Measurements from ENCODE around the gene XRRA1.
"Not testable (repeated sequence)": the region's sequence is repeated elsewhere in the genome, so short reads cannot be mapped to it uniquely, and the experiment has no call there.

XRRA1 gene, protein sequence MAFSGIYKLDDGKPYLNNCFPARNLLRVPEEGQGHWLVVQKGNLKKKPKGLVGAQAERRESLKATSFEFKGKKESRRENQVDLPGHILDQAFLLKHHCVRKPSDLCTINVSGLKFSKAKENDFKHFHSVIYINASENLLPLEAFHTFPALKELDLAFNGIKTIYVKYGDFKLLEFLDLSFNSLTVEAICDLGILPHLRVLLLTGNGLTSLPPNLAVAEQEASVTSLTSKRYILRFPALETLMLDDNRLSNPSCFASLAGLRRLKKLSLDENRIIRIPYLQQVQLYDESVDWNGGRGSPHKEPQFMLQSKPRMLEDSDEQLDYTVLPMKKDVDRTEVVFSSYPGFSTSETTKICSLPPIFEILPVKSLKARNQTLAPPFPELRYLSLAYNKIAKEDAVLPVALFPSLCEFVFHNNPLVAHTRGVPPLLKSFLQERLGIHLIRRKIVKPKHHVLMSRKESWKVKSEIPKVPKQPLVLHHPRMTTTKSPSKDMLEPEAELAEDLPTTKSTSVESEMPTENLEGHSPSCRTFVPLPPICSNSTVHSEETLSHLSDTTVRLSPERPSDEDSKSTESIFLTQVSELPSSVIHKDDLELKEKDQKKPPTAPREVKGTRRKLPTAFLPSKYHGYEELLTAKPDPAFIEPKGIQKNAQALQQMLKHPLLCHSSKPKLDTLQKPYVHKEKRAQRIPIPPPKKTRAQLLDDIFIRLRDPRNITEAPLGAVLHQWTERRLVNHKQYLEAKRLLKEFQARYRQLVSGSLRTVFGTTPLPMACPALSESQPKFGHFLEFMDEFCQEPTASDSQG

DNA sequence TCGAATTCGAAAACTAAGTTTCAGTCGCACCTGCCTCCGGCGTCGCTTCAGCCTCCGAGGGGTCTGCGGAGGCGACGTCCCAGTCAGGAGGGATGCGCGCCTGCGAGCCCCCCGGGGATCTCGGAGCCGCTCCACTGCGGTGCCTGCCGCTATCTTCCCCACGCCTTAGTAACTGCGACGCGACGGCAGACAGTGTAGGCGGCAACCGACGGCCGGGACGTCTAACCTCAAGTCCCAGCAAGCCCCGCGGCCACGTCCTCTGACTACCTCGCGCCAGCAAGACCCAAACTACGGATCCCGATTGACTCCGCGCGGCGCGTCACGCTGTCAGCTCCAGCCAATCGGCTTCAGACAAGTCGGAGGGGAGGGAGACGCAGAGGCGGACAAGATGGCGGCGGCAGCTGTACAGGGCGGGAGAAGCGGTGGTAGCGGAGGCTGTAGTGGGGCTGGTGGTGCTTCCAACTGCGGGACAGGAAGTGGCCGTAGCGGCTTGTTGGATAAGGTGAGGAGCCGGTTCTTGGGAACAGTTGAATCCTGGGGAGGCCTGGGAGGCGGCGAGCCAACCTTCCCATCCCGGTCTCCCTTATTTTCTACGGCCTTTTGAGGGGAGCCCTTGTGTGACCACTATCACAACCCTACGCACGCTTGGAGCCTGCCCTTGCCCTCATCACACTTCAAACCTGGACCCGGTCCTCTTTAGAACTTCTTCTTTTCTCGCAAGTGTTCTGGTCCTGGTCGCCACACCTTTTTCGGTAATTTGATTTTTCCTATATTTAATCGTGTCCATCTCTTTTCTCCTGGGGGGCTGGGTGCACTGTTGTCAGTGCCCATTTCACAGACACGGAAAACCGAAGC lies at the start of gene XRRA1, which contains the start of gene SPCS2:
TSS of gene XRRA1 (minus strand) at position 194 of the 855 bp plus-strand sequence. CDS start 8,213 bp downstream, outside the sequence.
TSS of gene SPCS2 (plus strand) at position 369 of the 855 bp plus-strand sequence. CDS start at position 389, 20 bp downstream.
- peak; percentile 97 to 99 for DNase-seq (ENCODE audit: low read depth in 2 of 2)

DNA sequence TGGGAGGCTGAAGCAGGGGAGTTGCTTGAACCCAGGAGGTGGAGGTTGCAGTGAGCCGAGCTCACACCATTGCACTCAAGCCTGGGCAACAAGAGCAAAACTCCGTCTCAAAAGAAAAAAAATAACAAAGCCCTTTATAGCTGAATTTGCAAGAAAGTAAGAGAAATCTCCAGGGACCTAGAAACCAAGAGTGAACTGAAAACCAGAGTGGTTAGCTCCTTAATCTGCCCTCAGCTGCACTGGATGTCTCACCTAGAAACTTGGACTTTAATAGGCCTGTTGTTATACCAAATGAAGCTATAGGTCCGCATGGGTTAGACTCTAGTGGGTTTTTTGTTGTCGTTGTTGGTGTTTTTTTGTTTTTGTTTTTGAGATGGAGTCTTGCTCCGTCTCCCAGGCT lies 44.0 kb upstream of the XRRA1 start:
- DNase-seq (ENCODE audit: low read depth in 2 of 2), result no peak

DNA sequence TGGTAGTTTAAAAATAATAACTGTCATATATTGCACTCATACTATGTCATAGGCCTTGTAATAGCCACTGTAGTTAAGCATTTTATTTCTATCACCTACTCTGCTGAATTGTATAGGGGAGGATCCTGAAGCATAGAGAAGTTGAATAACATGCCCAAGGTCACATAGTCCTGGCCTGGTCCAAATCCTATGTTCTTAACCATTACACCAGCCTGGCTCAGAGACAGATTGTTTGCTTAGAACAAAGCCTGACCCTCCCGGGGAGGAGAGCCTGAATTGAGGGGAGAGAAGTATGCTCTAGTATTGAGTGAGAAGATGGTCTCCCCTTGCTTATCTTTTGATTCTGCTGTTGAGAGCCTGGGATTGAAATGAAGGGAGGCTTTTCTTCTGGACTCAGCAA lies 42.0 kb upstream of the XRRA1 start:
- DNase-seq (ENCODE audit: low read depth in 2 of 2), result no peak

DNA sequence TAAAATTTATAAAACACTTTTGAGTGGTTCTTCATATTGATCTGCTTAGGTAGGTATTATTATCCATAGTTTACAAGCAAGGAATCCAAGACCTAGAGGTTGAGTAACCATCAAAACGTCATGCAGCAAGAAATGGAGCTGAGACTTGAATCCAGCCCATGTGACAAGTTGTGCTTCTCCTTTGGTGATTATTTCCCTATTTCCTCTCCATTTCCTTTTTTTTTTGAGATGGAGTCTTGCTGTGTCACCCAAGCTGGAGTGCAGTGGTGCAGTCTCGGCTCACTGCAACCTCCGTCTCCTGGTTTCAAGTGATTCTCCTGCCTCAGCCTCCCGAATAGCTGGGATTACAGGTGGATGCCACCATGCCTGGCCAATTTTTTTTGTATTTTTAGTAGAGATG lies 41.3 kb upstream of the XRRA1 start:
- not testable (repeated sequence) for DNase-seq (ENCODE audit: low read depth in 2 of 2)

DNA sequence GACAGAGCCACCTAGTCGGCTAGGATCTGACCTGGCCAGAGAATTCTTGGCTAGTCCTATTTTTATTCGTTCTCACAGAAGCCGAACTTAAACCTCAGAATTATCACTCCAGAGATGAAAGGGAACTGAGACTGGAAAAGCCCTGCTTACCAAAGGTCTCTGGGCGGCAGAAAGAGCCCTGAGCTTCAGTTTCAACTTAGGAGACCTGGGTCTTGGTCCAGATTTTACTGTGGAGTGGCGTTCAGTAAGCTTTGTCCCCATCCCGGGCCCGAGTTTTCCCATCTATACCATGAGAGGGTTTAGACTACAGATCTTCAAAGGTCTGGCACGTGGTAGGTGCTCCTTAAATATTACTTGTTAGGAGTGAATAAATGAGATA lies 40.4 kb upstream of the XRRA1 start:
- no peak for DNase-seq (ENCODE audit: low read depth in 2 of 2)

DNA sequence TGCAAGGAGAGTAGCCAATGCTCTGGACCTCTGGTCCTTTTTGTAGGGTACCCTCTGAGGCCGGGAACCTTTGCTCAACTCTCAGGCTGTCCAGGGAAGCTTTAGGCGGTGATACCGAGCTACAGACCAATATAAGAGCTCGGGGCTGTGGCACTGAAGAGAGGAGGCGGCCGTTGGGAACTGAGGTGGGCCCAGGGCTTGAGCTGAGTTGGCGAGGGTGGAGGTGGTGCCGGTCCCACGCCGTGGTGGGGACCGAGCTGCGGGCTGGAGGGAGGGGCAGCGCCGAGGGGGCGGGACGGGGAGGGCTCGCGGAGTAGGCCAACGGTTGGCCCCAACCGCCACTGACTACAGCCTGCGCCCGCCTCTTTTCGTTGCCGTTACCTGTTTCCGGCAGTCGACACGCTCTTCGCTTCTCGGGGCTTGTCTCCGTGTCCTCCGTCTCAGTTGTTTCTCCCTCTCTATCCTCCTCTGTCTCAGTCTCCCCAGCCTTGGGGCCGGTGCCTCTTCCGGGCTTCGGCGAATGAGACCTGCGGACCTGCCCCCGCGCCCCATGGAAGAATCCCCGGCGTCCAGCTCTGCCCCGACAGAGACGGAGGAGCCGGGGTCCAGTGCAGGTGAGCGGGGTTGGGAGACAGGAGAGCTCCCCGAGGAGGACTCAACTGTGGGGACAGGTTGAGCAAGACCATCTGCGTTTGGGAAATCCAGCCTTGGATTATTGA lies 39.8 kb upstream of the XRRA1 start, which contains the start of gene NEU3:
TSS of gene NEU3 (plus strand) at position 393 of the 719 bp plus-strand sequence. CDS start at position 521, 128 bp downstream.
- peak; percentile 73 to 81 for DNase-seq (ENCODE audit: low read depth in 2 of 2)

DNA sequence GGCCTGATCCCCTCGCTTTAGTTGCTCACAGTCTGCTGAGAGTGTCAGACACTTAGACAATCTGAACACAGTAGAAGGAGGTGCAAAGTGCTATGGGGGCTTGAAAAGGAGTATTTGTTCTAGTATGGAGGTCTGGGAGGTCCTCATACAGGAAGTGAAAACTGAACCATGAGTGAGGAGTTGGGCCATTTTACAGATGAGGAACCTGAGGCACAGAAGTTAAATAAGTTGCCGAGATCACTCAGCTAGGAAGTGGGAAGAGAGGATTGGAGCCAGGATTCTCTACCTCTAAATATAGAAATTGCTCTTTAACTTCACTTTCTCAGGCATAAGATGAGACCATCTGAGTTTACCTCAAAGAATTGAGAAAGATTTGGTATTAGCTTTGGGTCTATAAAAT lies 35.8 kb upstream of the XRRA1 start:
- DNase-seq (ENCODE audit: low read depth in 2 of 2), result no peak

DNA sequence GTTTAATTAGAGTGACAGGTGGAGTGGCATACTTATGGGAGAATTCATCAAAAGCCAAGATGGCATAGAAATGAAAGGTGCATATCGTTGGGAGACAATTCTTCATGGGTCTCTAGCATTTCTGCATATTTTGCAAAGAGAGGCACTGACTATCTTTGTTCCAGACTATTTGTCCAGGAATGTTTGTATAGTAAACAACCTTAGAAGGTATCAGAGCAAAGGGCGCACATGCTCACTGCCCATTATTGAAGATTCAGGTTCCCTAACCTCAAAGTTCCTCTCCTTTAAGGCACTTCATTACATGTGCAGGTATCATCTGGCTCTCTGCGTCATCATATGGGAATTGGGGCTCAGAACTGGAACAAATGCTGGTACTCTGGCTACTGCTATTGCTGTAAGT lies 35.2 kb upstream of the XRRA1 start:
- no peak for DNase-seq (ENCODE audit: low read depth in 2 of 2)

DNA sequence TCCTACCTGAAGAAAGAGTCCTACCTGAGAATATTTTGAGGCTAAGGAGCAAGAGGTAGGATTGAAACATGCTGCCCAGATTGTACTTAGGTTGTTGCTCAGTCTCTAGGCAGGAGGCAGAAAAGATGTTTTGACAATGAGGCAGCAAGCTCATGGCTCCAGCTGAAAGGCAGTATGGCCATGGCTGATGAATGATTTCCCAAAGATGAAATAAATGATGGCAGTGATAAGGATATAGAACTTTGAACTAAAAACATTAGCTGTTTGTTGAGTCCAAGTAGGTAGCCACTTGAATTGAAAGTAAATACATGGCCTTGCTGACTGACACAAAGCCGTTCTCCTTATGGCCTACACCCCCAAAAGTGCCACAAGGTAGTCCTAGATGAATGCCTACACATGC lies 33.0 kb upstream of the XRRA1 start:
- no peak for DNase-seq (ENCODE audit: low read depth in 2 of 2)

DNA sequence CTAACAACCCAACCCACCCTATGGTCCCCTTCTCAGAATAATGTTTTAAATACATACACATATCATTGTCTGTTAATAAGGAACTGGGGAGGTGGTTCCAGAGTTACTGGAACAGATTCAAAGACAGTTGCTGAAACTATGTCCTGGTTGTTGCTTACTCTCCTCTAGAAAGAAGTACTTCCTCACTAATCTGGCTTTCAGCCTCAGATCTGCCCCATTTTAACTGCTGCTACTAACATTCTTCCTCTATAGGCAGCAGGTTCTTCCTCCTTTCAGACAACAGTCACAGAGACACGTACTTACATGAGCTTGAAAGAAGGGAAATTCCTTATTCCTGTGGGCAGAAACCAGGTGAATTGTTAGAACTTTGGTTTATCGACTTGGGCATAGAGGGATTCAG lies 31.7 kb upstream of the XRRA1 start:
- DNase-seq (ENCODE audit: low read depth in 2 of 2), result no peak

DNA sequence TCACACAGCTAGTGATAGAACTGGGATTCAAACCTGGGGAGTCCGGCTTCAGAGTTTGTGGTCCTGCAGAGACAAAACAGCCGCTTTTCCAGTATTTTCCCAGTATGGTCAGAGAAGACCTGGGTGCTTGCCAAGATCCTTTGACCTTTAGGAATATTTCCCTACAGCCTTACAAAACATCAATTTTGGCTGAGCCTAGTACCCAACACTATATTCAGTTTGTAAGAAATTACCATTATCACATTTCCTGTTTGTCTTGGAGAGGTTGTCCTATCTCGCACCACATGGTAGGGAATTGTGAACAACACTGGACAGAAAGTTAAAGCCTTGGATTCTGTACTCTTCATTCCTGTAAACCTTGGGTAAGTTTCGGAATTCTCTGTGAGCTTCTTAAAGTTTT lies 29.1 kb upstream of the XRRA1 start:
- DNase-seq (ENCODE audit: low read depth in 2 of 2), result no peak

DNA sequence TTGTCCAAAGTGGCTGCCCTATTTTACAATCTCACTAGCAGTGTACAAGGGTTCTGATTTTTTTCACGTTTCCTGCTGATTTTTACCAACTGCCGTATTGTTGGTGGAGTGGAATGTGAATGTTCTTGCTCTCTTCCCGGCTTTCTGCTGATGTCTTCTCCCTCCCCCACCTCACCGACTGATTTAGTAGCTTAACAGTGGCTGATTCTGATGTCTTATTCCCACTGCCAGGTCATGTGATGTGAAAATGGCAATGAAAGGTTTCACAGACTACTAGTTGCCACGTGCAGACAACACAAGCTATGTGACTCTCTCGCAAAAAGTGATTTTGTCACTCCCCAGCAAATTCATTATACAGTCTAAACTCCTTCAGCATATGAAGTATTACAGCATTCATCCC lies 22.5 kb upstream of the XRRA1 start:
- no peak for DNase-seq (ENCODE audit: low read depth in 2 of 2)

DNA sequence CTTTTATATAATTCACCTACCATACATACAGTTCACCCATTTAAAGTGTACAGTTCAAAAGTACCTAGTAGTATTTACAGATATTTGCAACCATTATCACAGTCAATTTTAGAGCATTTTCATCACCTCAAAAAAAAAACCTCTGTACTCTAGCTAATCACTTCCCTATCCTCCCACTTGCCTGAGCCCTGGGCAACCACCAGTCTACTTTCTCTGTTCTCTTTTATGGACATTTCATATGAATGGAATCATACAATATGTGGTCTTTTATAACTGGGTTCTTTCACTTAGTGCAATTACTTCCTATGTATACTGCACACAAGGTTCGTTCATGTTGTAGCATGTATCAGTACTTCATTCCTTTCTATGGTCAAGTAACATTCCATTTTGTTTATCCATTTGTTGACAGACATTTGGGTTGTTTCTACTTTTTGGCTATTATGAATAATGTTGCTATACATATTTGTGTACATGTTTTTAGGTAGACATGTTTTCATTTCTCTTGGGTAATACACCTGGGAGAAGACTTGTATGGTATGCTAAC lies 22.0 kb upstream of the XRRA1 start:
- DNase-seq (ENCODE audit: low read depth in 2 of 2), result no peak

DNA sequence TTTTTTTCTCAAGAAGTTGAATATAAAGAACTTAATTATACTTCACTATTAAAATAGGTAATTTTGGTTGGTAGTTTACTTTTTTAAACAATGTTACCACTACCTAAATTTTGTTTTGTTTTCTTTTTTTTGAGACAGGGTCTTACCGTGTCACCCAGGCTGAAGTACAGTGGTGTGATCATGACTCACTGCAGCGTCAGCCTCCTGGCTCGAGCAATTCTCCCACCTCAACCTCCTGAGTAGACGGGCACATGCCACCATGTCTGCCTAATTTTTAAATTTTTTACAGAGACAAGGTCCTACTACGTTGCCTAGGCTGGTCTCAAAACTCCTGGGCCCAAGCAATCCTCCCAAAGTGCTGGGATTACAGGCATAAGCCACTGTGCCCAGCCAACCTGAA lies 17.8 kb upstream of the XRRA1 start:
- DNase-seq (ENCODE audit: low read depth in 2 of 2), result no peak

DNA sequence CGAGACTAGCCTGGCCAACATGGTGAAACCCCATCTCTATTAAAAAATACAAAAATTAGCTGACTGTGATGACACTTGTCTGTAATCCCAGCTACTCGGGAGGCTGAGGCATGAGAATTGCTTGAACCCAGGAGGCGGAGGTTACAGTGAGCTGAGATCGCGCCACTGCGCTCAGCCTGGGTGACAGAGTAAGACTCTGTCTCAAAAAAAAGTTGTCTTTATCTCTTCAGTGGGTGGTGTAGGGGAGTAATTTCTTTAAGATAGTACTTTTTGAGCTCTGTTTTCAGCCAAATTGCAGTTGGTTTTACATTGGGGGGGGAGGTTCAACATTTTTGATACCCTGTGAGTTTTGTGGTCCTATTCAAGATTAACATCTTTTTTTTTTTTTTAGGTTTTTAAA lies 11.2 kb upstream of the XRRA1 start:
- not testable (repeated sequence) for DNase-seq (ENCODE audit: low read depth in 2 of 2)

DNA sequence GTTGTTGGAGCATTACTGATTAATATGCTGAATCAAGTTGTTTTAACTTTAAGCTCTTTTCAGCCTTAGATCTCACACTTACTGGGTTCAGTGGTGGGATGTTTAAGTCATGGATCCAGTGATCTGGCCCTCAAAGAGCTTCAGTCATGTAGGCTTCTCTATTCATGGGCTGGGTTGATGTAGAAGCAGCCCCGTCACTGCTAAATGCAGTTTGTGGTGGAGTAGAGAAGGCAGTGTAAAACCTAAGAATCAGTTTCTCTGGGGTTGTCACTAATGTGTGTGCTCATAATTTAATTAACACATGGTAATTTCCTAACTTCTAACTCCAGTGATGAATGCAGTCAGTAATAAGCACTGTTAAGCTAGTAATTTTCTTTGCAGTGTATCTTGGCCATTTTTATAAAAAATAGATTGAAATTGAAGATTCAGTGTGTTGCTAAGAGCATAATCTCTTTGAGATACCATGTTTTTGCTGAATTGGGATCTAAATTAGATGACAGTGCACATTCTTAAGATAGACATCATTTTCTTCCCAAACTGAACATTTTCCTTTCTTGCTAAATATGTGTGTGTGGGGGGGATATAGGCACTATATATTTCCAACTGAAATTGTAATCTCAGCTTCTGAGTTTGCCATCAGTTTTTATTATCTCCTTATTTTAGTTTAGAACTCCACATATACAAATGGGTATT lies 9.2 kb upstream of the XRRA1 start:
- no peak for DNase-seq (ENCODE audit: low read depth in 2 of 2)

DNA sequence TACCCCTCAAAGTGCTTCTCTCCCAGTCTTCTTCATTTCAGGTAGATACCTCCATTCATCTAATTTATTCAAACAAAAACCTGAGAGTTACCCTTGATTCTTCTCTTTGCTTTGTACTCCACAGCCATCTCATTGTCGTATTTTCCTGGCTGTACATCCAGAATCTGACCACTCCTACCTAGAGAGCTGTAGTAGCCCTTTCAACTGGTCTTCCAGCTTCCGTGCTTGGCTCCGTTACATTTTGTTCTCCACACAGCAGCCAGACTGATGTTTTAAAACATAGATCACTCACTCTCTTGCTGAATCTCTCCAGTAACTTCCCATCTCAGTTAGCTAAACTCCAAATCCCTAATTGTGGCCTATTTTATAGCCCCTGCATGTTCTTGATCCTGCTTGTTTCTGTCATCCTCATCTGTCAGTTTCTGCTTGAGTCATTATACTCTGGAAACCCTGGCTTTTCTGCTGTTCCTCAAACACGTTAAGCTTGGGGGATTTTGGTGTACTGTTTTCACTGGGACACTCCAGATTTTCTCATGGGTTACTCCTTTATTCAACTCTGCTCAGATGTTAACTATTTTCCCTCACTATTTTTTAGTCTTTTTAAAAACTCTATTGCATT lies 7.6 kb upstream of the XRRA1 start:
- DNase-seq (ENCODE audit: low read depth in 2 of 2), result no peak

DNA sequence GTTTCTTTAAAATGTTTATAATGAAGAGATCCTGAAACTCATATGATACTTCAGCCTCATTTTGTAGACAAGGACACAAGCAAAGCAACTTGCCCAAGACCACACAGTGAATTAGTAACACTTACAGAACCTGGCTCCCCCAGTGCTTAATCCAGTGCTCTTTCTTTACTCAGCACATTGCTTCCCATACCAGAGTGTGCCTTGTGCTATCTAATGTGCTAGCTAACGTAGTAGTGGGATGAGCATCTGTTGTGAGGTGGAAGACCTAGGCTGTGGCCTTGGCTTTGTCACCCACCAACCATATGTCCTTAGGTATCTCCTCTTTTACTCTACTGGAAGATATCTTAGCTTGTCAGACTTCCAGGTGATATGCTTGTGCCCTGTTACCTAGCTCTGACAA lies 5.3 kb upstream of the XRRA1 start:
- no peak for DNase-seq (ENCODE audit: low read depth in 2 of 2)

DNA sequence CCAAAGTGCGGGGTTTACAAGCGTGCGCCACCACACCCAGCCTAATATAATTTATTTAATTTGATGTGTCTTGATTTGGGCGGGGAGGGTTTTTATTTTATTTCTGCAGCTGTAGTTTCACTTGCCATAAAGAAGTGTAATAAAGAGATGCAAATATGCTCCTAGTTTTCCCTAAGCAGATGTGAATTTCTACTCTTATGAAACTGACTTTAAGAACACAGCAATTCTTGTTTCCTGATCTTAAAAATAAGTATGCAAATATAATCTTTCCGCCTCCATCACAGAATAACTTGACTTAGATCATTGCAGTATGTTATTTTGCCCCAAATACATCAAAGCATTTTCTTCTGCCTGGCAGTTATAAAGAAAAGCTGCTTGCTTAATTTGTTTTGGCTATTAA lies 4.6 kb upstream of the XRRA1 start:
- DNase-seq (ENCODE audit: low read depth in 2 of 2), result no peak

DNA sequence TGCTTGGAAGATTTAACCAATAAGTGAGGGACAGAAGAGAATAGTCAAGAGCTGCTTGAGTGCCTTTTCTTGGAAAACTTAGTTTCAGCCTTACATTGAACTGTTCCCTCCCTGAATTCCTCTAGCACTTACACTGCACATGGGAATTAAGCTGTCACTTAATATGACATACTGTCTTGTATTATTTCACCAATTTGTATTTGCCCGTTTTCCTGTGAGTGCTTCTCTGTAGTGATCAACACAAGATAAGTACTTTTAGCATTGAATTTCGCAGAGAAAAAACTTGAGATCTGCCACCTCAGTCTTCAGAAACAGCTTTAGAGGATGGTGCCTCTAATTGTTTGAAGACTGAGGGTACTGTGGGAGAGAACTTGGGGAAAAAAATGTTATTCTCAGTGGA lies 3.9 kb upstream of the XRRA1 start:
- DNase-seq (ENCODE audit: low read depth in 2 of 2), result no peak
